GM18907 (cell line): ENCODE measurements around the gene GPR137.
"Not testable (repeated sequence)": the region's sequence is repeated elsewhere in the genome, so short reads cannot be mapped to it uniquely, and the experiment has no call there.

ENCODE experiments used
- ATAC-seq: cut with Tn5 transposase; IDR thresholded peaks from one replicate; pipeline ENCODE4 v1.9.1; 2021; ENCODE audit warnings: mild to moderate bottlenecking, moderate library complexity; ENCODE audit not compliant: unreplicated experiment

Gene GPR137

DNA sequence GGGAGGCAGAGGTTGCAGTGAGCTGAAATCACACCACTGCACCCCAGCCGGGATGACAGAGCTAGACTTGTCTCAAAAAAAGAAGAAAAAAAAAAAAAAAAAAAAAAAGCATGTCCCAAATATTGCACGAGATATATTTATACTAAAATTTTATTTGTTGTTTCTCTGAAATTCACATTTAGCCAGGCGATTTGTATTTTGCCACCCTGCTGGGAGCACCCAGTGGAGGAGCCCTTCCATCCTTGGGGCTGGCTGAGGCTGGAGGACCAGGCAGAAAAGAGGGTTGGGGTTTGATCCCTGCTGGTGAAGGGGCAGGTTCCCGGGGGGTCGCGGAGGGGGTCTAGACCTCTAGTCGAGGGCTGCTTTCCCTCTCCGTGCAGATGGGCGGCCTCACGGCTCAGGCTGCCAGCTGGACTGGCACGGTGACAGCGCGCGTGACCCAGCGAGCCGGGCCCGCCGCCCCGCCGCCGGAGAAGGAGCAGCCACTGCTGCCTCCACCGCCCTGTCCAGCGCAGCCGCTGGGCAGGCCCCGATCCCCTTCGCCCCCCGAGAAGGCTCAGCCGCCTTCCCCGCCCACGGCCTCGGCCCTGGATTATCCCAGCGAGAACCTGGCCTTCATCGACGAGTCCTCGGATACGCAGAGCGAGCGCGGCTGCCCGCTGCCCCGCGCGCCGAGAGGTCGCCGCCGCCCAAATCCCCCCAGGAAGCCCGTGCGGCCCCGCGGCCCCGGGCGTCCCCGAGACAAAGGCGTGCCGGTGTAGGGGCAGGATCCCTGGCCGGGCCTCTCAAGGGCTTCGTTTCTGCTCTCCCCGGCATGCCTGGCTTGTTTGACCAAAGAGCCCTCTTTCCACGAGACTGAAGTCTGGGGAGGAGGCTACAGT, 13.6 kb downstream of the GPR137 start:
- ATAC-seq, result no peak

GRCh38 chr11:64299847-64300648, 14.4 kb downstream of the GPR137 start, which contains the start of gene CATSPERZ:
Gene CATSPERZ, plus strand, starts transcription at chr11:64300358. Its CDS starts 53 bp downstream, at chr11:64300411.
- no peak for ATAC-seq

DNA sequence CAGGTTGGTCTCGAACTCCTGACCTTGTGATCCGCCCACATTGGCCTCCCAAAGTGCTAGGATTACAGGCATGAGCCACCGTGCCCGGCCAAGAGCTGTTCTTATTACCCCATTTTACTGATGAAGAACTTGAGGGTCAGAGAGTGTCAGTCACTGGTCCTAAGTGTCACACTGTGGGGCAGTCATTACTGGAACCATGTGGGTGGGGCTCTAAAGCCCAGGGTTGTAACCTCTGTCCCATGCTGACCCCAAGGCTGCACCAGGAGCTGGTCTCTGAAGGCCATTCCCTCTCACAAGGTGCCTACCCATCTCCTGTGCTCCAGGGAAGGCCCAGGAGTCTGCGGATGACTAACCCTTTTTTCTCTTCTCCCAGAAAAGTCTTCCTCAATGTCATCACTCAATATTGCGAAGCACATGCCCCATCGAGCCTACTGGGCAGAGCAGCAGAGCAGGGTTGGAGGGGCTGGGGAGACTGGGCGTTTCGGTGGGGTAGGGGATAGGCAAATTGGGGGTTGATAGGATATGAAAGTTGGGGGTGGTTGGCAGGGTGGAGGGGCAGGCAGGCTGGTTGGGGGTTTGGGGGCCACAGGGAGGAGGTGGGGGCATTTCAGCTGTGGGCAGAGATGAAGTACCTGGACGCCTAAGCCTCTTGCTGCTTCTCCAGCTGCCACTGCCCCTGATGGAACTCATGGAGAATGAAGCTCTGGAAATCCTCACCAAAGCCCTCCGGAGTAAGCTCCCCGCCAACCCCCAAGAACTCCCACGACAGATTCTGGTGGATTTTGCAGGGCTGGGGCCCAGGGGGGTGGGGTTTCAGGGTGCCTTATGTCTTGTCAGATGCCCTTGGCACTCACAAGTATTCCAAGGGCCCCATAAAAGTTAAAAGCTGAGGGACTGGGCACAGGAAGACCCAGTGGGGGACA, 17.7 kb downstream of the GPR137 start:
- no peak for ATAC-seq

DNA sequence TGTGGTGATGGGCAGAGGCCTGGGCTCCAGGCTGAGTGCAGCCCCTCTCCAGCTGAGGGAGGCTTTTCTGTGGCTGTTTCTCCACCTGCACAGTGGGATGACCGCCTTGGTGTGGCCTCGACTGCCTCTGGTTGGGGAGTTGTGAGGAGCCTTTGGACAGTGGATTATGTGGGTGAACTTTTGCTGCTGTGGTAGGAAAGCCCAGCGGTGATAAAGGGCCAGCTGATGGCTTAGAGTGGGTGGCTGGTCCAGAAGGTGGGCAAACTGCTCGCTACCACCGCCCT, 18.3 kb downstream of the GPR137 start:
- ATAC-seq, result no peak

- peak; percentile 38 for ATAC-seq
Observed at GRCh38 chr11:64304316-64305072, 18.8 kb downstream of the GPR137 start.

DNA sequence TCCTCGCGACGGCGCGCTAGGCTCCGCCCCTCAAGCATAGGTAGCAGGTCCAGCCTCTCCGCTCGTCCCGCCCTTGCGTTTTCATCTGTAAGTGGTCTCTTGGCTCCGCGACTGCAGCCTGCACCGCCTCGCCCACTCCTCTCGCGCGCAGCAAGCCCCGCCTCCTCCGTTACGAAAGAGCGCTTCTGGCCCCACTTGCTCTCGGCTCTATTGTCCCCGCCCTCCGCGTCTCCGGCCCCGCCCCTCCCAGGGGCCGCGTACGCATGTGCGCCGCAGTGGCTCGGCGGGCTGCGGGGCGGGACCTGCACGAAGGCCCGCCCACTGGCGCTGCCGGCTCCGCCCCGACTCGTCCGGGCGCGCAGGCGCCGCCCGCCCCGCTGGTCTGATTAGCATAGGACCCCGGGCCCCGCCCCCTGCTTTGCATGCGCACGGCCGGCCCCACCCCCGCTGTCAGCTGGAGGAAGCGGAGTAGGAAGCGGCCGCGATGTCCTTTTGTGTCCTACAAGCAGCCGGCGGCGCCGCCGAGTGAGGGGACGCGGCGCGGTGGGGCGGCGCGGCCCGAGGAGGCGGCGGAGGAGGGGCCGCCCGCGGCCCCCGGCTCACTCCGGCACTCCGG, 19.5 kb downstream of the GPR137 start, which contains the start of gene ESRRA:
Gene ESRRA (plus strand): TSS at position 450 of the 616 bp plus-strand sequence. CDS start 1,656 bp downstream, outside the sequence.
- ATAC-seq, result peak; percentile 71

DNA sequence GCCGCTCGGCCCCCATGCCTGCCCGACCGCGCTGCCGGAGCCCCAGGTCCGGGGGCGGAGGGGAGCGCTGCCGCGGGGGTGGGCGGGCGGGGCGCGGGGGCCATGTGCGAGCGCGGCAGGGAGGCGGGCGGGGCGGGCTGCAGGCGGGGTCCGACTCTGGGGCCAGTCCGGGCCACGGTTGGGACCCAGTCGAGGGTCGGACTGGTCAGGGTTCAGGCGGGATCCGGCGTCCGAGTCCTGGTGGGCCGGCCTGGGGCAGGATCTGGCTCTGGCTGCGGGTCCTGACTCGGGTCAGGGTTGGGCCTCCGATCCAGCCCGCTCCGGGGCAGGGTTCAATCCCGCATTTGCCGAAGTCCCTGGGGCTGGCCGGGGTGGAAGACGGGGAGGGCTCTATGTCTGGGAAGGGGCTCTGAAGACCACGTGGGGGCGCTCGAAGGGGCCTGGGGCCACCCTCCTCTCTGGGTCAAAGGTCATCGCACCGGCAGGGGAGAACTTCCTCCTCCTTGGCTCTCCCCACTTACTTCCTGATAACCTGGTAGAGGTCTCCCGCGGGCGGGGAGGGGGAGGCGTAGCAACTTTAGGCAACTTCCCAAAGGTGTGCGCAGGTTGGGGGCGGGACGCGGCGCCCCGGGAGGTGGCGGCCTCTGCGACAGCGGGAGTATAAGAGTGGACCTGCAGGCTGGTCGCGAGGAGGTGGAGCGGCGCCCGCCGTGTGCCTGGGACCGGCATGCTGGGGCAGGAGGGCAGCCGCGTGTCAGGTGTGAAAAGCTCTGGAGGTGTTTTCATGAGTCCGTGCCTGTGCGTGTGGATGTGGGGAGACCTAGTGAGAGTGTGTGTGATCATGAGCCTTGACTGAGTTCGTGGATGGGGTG, 20.3 kb downstream of the GPR137 start:
- ATAC-seq, result peak; percentile 30

GRCh38 chr11:64306563-64306875, 20.9 kb downstream of the GPR137 start:
- ATAC-seq, result no peak

- no peak for ATAC-seq
Observed at GRCh38 chr11:64306876-64307622, 21.4 kb downstream of the GPR137 start.

- ATAC-seq, result not testable (repeated sequence)
Observed at GRCh38 chr11:64307795-64308194, 22.1 kb downstream of the GPR137 start.

- ATAC-seq, result no peak
Observed at GRCh38 chr11:64312947-64313346, 27.3 kb downstream of the GPR137 start.

DNA sequence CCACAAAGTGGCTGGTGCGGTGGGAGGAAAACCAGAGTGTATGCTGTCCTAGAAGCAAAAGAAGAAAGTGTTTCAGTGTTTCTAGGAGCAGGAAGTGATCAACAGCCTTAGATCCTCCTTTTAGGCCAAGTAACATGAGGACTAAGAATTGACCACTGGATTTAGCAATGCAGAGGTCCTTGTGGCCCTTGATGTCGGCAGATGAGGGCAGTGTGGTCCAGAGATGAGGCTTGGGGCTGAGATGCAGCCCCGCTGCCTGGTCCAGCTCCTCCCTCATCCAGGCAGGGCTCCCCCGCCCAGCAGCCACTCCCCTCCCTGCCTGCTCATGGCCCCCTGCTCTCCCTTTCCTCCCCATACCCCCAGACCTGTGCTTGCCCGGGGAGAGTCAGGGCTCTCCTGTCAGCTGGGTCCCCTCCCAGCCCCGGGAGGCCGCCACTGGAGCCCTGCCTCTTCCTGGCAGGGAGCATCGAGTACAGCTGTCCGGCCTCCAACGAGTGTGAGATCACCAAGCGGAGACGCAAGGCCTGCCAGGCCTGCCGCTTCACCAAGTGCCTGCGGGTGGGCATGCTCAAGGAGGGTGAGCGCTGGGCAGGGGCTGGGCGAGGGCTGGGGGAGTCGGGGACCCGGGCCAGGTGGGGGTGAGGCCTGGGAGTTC, 28.0 kb downstream of the GPR137 start:
- no peak for ATAC-seq

- no peak for ATAC-seq
Observed at GRCh38 chr11:64314146-64314804, 28.6 kb downstream of the GPR137 start.

DNA sequence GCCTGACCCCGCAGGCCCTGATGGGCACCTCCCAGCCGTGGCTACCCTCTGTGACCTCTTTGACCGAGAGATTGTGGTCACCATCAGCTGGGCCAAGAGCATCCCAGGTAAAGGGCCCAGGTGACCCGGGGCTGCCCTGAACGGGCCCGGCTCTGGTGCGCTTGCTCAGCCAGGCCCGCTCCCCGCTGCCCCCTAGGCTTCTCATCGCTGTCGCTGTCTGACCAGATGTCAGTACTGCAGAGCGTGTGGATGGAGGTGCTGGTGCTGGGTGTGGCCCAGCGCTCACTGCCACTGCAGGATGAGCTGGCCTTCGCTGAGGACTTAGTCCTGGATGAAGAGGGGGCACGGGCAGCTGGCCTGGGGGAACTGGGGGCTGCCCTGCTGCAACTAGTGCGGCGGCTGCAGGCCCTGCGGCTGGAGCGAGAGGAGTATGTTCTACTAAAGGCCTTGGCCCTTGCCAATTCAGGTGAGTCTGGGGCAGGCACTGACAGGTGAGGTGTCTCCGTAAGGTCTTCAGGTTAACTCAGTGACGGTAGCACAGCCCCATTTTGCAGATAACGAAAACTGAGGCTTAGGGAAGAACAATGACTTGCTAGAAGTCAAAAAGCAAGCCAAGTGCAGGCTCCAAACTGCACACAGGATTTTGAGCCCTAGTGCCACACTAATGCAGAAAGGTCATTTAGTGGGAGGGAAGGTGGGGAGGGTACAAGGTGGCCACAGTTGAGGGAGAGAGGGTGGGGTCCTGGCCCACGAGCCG, 29.3 kb downstream of the GPR137 start:
- no peak for ATAC-seq

DNA sequence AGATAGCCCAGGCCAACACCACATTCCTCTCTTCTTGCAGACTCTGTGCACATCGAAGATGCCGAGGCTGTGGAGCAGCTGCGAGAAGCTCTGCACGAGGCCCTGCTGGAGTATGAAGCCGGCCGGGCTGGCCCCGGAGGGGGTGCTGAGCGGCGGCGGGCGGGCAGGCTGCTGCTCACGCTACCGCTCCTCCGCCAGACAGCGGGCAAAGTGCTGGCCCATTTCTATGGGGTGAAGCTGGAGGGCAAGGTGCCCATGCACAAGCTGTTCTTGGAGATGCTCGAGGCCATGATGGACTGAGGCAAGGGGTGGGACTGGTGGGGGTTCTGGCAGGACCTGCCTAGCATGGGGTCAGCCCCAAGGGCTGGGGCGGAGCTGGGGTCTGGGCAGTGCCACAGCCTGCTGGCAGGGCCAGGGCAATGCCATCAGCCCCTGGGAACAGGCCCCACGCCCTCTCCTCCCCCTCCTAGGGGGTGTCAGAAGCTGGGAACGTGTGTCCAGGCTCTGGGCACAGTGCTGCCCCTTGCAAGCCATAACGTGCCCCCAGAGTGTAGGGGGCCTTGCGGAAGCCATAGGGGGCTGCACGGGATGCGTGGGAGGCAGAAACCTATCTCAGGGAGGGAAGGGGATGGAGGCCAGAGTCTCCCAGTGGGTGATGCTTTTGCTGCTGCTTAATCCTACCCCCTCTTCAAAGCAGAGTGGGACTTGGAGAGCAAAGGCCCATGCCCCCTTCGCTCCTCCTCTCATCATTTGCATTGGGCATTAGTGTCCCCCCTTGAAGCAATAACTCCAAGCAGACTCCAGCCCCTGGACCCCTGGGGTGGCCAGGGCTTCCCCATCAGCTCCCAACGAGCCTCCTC, 30.2 kb downstream of the GPR137 start:
- ATAC-seq, result not testable (repeated sequence)
